Endothelial cell of umbilical vein (primary cell): ENCODE results near the gene LHFPL2. TPM values are rescaled to one million over a fixed set of nuclear protein-coding genes. Genes with fewer than 3 reads are reported as not detected.

ENCODE experiments used
- BruUV-seq: library from RNA; stranded (reverse); fragments of 400-500 nt; replicated peaks from 2 replicates; lab custom pipeline; 2021; lab: Mats Ljungman, UMichigan
- CTCF ChIA-PET: fragments of 300-600, 350-600 bp; sonication (Branson Sonifier 250); formaldehyde crosslinking; loops from one replicate; lab custom pipeline; 2021; ENCODE audit warnings: antibody characterized with exemption, inconsistent platforms; lab: Charles Lee
- POLR2A ChIA-PET: fragments of 300-600, 350-600 bp; sonication (Branson Sonifier 250); formaldehyde crosslinking; loops from one replicate; lab custom pipeline; 2021; ENCODE audit warnings: antibody characterized with exemption, inconsistent platforms; lab: Charles Lee
- DNase-seq: peaks from one replicate; pipeline ENCODE4 v3.0.0-alpha.2; 2011; ENCODE audit warnings: low read depth, low spot score
- FAIRE-seq: peaks from 2 replicates; lab custom pipeline; 2011; peaks lifted over from hg19 to GRCh38; lab: Jason Lieb, UNC
- H2AFZ ChIP-seq: 2 replicates; pipeline ENCODE4 v1.6.0; 2012; ENCODE audit warnings: low read depth, low read length, control low read depth, inconsistent platforms
- H3K27ac ChIP-seq: 2 replicates; pipeline ENCODE4 v1.5.1; 2011; ENCODE audit warnings: low read depth, mild to moderate bottlenecking, control low read depth, low read length, moderate library complexity; ENCODE audit not compliant: insufficient read depth
- H3K27me3 ChIP-seq, 2 experiments: 2 replicates each; pipeline versions ENCODE4 v1.6.0 to v1.6.1; 2011; ENCODE audit warnings: low read length in 2 of 2, mixed read lengths in 1 of 2; ENCODE audit not compliant: control insufficient read depth in 2 of 2, insufficient read depth in 2 of 2
- H3K36me3 ChIP-seq, 2 experiments: 2 replicates in 1 of 2; 3 replicates in 1 of 2; pipeline ENCODE4 v1.5.1; 2011; ENCODE audit warnings: low read length in 2 of 2, mild to moderate bottlenecking in 1 of 2, moderate library complexity in 1 of 2; ENCODE audit not compliant: control insufficient read depth in 2 of 2, insufficient read depth in 2 of 2; ENCODE audit errors: extremely low read depth in 1 of 2
- H3K4me1 ChIP-seq: 3 replicates; pipeline ENCODE4 v1.5.1; 2011; ENCODE audit warnings: mild to moderate bottlenecking, low read length; ENCODE audit not compliant: control insufficient read depth, insufficient read depth; ENCODE audit errors: extremely low read depth
- H3K4me2 ChIP-seq: 2 replicates; pipeline ENCODE4 v1.6.1; 2011; ENCODE audit warnings: low read length, control low read depth, mixed read lengths; ENCODE audit not compliant: insufficient read depth
- H3K4me3 ChIP-seq, 3 experiments: fragments of 200-600 bp in 1 of 3; sonication (generic), shearing (Covaris generic) in 1 of 3; replicated peaks in 1 of 3; 2 replicates each; pipeline ENCODE4 v1.5.1; 2011 to 2016; ENCODE audit warnings: control low read depth in 3 of 3, low read length in 3 of 3, mild to moderate bottlenecking in 2 of 3, inconsistent platforms in 1 of 3, low read depth in 1 of 3, moderate library complexity in 1 of 3; ENCODE audit not compliant: insufficient read depth in 1 of 3
- H3K79me2 ChIP-seq: 2 replicates; pipeline ENCODE4 v1.6.0; 2012; ENCODE audit warnings: low read length, inconsistent platforms; ENCODE audit not compliant: control insufficient read depth, insufficient read depth
- H3K9ac ChIP-seq: replicated peaks from 2 replicates; pipeline ENCODE3; 2011; ENCODE audit warnings: low read length, control low read depth; ENCODE audit not compliant: insufficient read depth; ENCODE audit errors: extremely low read depth
- H3K9me1 ChIP-seq: replicated peaks from 3 replicates; pipeline ENCODE4 v1.6.0; 2011; ENCODE audit warnings: mild to moderate bottlenecking, low read length; ENCODE audit not compliant: control insufficient read depth, insufficient read depth; ENCODE audit errors: extremely low read depth
- H3K9me3 ChIP-seq: replicated peaks from 2 replicates; pipeline ENCODE4 v1.5.1; 2012; ENCODE audit warnings: low read length, inconsistent platforms; ENCODE audit not compliant: control insufficient read depth, insufficient read depth
- H4K20me1 ChIP-seq: replicated peaks from 2 replicates; pipeline ENCODE3; 2011; ENCODE audit warnings: mild to moderate bottlenecking, low read length; ENCODE audit not compliant: control insufficient read depth, insufficient read depth; ENCODE audit errors: extremely low read depth
- EZH2 ChIP-seq: IDR thresholded peaks from 2 replicates; pipeline ENCODE4 v1.6.1; 2012; ENCODE audit warnings: borderline replicate concordance, low read depth, mild to moderate bottlenecking, moderate library complexity, low read length, inconsistent platforms; ENCODE audit not compliant: severe bottlenecking
- GATA2 ChIP-seq: IDR thresholded peaks from 2 replicates; pipeline ENCODE4 v1.7.0; 2011; ENCODE audit warnings: low read depth, mild to moderate bottlenecking, moderate library complexity, mixed read lengths, low read length; ENCODE audit not compliant: insufficient read length, insufficient read depth
- POLR2A ChIP-seq: IDR thresholded peaks from 2 replicates; pipeline ENCODE4 v1.6.1; 2012; ENCODE audit warnings: low read depth, mild to moderate bottlenecking, control low read depth, low read length
- POLR2AphosphoS5 ChIP-seq: IDR thresholded peaks from 2 replicates; pipeline ENCODE4 v1.6.1; 2012; ENCODE audit warnings: low read depth, mild to moderate bottlenecking, control low read depth, low read length, moderate library complexity; ENCODE audit not compliant: insufficient read depth
- dilution Hi-C: fragments of 300-500 bp; cut with MboI; formaldehyde crosslinking; loops from one replicate; pipeline ENCODE4 v1.15.0; 2019; ENCODE audit warnings: low sequenced_read_pairs; ENCODE audit not compliant: extremely low pct_ligation_motif_present
- intact Hi-C: fragments of 100-400 bp; cut with micrococcal nuclease; formaldehyde crosslinking; loops from one replicate; pipeline ENCODE4 v1.10.0; 2022
- polyA plus RNA-seq, 4 experiments: library from polyadenylated mRNA; depleted of rRNA in 3 of 4; stranded (reverse) in 3 of 4; unstranded in 1 of 4; fragments of >200 nt; gene quantifications; 2 replicates each; pipeline versions ENCODE4 v1.2.1 to v1.2.3, GENCODE V29; 2011 to 2012; ENCODE audit warnings: missing spikeins in 1 of 4
- total RNA-seq: library from RNA; stranded (reverse); gene quantifications from 2 replicates; pipeline ENCODE4 v1.2.3, GENCODE V29; 2021
- TF ChIP-seq, protein P1 (sequence below): IDR thresholded peaks from 2 replicates; pipeline ENCODE4 v1.6.1; 2011; ENCODE audit not compliant: insufficient read depth, insufficient read length

The LHFPL2 gene
- total and polyA plus RNA-seq, 2 donors (not counting 3 experiments of a cell fraction or from before 2014, with no cell fraction given) = 9.6 to 36.3 TPM

DNA sequence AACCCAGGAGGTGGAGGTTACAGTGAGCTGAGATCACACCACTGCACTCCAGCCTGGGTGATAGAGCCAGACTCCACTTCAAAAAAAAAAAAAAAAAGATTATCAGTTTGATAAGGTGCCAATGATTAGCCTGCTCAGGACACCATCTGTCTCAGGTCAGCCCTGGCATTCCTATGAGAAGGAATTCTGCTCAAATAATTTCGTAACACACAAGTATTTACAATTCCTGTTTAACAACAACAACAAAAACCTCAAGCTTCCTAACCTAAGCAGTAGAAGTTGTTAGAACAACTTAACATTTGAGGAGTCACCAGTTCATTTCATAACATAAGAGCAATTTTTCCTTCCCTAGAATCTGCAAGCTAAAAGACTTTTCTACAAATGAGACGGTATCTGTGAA lies 85.0 kb downstream of the LHFPL2 start:
- no peaks in the 10 kb centered on the region for H4K20me1 ChIP-seq
- dilution Hi-C loops = no loop called here
- H3K4me1 ChIP-seq = peaks cover 25% of the 10 kb centered on the region
- no peak overlapping the region for H3K4me3 ChIP-seq
- POLR2A ChIA-PET = no interaction called here
- no peak overlapping the region for H2AFZ ChIP-seq
- H3K79me2 ChIP-seq = peaks cover 10% of the 10 kb centered on the region
- H3K36me3 ChIP-seq = peaks cover 0 to 5% of the 10 kb centered on the region in 2 experiments
- H3K27me3 ChIP-seq = no peaks in the 10 kb centered on the region
- no TSS peak for BruUV-seq
- intact Hi-C loops = no loop called here
- TF ChIP-seq EZH2 = no peak
- no peak for TF ChIP-seq POLR2A
- no peak for TF ChIP-seq POLR2AphosphoS5
- TF ChIP-seq, protein P1, sequence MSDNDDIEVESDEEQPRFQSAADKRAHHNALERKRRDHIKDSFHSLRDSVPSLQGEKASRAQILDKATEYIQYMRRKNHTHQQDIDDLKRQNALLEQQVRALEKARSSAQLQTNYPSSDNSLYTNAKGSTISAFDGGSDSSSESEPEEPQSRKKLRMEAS = no peak
- FAIRE-seq (no peak), DNase-seq (no peak)
- no peaks in the 10 kb centered on the region for H3K9me1 ChIP-seq
- no peaks in the 10 kb centered on the region for H3K9me3 ChIP-seq
- H3K9ac ChIP-seq = no peak overlapping the region
- CTCF ChIA-PET = no interaction called here
- no peak overlapping the region for H3K4me2 ChIP-seq
- no peak overlapping the region for H3K27ac ChIP-seq

DNA sequence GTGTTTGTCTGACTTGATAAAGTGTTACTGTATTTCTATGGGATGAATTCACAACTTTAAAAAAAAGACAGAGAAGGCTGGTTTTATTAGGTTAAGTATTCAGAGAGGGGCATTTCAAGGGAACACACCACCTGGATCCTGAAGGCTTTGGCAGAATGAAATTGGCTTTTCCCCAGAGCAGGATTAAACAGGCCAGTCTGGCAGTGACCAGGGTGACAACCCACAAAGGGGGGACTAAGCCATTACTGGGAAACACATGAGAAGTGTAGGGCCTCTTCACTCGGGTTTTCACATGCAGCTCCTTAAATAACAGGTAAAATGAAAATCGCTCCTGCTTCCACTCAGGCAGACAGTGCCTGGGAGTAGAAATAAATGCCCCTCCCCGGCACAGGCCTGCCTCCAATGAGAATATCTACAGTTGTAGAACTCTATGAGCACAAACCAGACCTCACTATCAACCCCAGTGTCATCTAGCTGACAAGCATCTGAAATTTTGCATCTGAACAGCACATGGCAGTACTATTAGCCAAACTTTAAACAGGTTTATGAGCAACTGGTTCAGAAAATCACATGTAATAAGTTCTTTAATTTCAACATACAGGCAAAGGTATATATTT lies 85.8 kb downstream of the LHFPL2 start:
- H4K20me1 ChIP-seq = no peaks in the 10 kb centered on the region
- intact Hi-C loops (no loop called here), dilution Hi-C loops (no loop called here)
- no peak for TF ChIP-seq GATA2
- H3K4me1 ChIP-seq = peaks cover 18% of the 10 kb centered on the region
- BruUV-seq = no TSS peak
- H3K4me2 ChIP-seq = no peak overlapping the region
- ChIA-PET CTCF (no interaction called here), POLR2A (no interaction called here)
- H3K27me3 ChIP-seq = no peaks in the 10 kb centered on the region
- peaks cover 0 to 5% of the 10 kb centered on the region in 2 experiments for H3K36me3 ChIP-seq
- peaks cover 8% of the 10 kb centered on the region for H3K79me2 ChIP-seq
- H3K9me3 ChIP-seq = no peaks in the 10 kb centered on the region
- H3K9ac ChIP-seq = no peak overlapping the region
- H3K27ac ChIP-seq = no peak overlapping the region
- DNase-seq (no peak), FAIRE-seq (no peak)
- H3K9me1 ChIP-seq = no peaks in the 10 kb centered on the region
- no peak overlapping the region for H2AFZ ChIP-seq
- no peak overlapping the region for H3K4me3 ChIP-seq
